SK-N-SH (cell line): ENCODE results near the gene PRPH. TPM values are rescaled to one million over a fixed set of nuclear protein-coding genes. Genes with fewer than 3 reads are reported as not detected.
A peak's percentile ranks its signal among the peaks of the same experiment; 100 is the strongest.

ENCODE experiments used
- CTCF ChIA-PET: fragments of 300-600, 350-600 bp; formaldehyde crosslinking; extraction: SDS; loops from one replicate; lab custom pipeline; 2021; lab: Yijun Ruan, JAX
- POLR2A ChIA-PET: fragments of 350-600 bp; sonication (Branson Sonifier 250); formaldehyde crosslinking; extraction: SDS; loops from one replicate; lab custom pipeline; 2020; ENCODE audit warnings: antibody characterized with exemption, inconsistent platforms; lab: Yijun Ruan, JAX
- DNase-seq: peaks from one replicate; pipeline ENCODE4 v3.0.0; 2012
- H2AFZ ChIP-seq: fragments of 200-600 bp; sonication (generic); 2 replicates; pipeline ENCODE4 v1.8.1; 2016; ENCODE audit warnings: antibody characterized with exemption, mild to moderate bottlenecking, low read depth
- H3F3A ChIP-seq: fragments of 200-600 bp; sonication (generic); replicated peaks from 2 replicates; pipeline ENCODE3; 2016; ENCODE audit warnings: antibody characterized with exemption, mild to moderate bottlenecking; ENCODE audit not compliant: insufficient read depth
- H3K27ac ChIP-seq, 2 experiments: fragments of 200-500 bp in 1 of 2; fragments of 200-600 bp in 1 of 2; sonication (Bioruptor generic) in 1 of 2; sonication (generic), shearing (Covaris generic) in 1 of 2; 2 replicates each; pipeline versions ENCODE4 v1.5.1 to v1.6.1; 2014 to 2016; ENCODE audit warnings: low read depth in 2 of 2, inconsistent platforms in 1 of 2, low read length in 1 of 2, mild to moderate bottlenecking in 1 of 2, mixed read lengths in 1 of 2
- H3K27me3 ChIP-seq: fragments of 200-600 bp; sonication (generic), shearing (Covaris generic); 2 replicates; pipeline ENCODE4 v1.6.1; 2016; ENCODE audit warnings: mixed run types; ENCODE audit not compliant: insufficient read depth
- H3K36me3 ChIP-seq, 2 experiments: fragments of 200-500 bp in 1 of 2; fragments of 200-600 bp in 1 of 2; sonication (Bioruptor generic) in 1 of 2; sonication (generic) in 1 of 2; replicated peaks in 1 of 2; 2 replicates each; pipeline versions ENCODE3 to v1.5.1; 2014 to 2016; ENCODE audit warnings: low read length in 1 of 2, mild to moderate bottlenecking in 1 of 2; ENCODE audit not compliant: insufficient read depth in 2 of 2, control insufficient read depth in 1 of 2
- H3K4me1 ChIP-seq, 2 experiments: fragments of 200-500 bp in 1 of 2; fragments of 200-600 bp in 1 of 2; sonication (Bioruptor generic) in 1 of 2; sonication (generic), shearing (Covaris generic) in 1 of 2; 2 replicates each; pipeline versions ENCODE4 v1.5.1 to v1.6.1; 2014 to 2016; ENCODE audit warnings: low read depth in 1 of 2, low read length in 1 of 2, mixed run types in 1 of 2; ENCODE audit not compliant: insufficient read depth in 2 of 2, control insufficient read depth in 1 of 2
- H3K4me2 ChIP-seq: fragments of 200-600 bp; sonication (generic), shearing (Covaris generic); 2 replicates; pipeline ENCODE4 v1.6.1; 2017; ENCODE audit warnings: mixed run types
- H3K4me3 ChIP-seq, 2 experiments: fragments of 200-500 bp in 1 of 2; fragments of 200-600 bp in 1 of 2; sonication (Bioruptor generic) in 1 of 2; sonication (generic), shearing (Covaris generic) in 1 of 2; 2 replicates each; pipeline versions ENCODE4 v1.5.1 to v1.8.1; 2014 to 2016; ENCODE audit warnings: low read depth in 2 of 2, inconsistent platforms in 1 of 2, low read length in 1 of 2, mild to moderate bottlenecking in 1 of 2, mixed read lengths in 1 of 2, moderate library complexity in 1 of 2
- H3K79me2 ChIP-seq: fragments of 200-600 bp; sonication (generic); 2 replicates; pipeline ENCODE4 v1.8.1; 2017; ENCODE audit warnings: mild to moderate bottlenecking; ENCODE audit not compliant: insufficient read depth
- H3K9ac ChIP-seq: fragments of 200-600 bp; sonication (generic); 2 replicates; pipeline ENCODE4 v1.6.1; 2017; ENCODE audit warnings: mixed run types
- H3K9me2 ChIP-seq: fragments of 200-600 bp; sonication (generic); 2 replicates; pipeline ENCODE4 v1.6.1; 2017; ENCODE audit warnings: mixed run types
- H3K9me3 ChIP-seq: fragments of 200-600 bp; sonication (generic); 2 replicates; pipeline ENCODE4 v1.6.1; 2017; ENCODE audit warnings: mixed run types, mild to moderate bottlenecking, moderate library complexity
- H4K20me1 ChIP-seq: fragments of 200-600 bp; sonication (generic); 2 replicates; pipeline ENCODE4 v1.6.1; 2017; ENCODE audit warnings: mild to moderate bottlenecking, mixed run types; ENCODE audit not compliant: insufficient read depth
- ELF1 ChIP-seq: IDR thresholded peaks from 2 replicates; pipeline ENCODE4 v1.4.0; 2012
- EP300 ChIP-seq, 2 experiments: IDR thresholded peaks; 2 replicates each; pipeline versions ENCODE4 v1.4.0 to v1.6.1; 2012; ENCODE audit warnings: borderline replicate concordance in 1 of 2, low read depth in 1 of 2, low read length in 1 of 2
- FOSL2 ChIP-seq: IDR thresholded peaks from 2 replicates; pipeline ENCODE4 v1.4.0; 2012; ENCODE audit warnings: low read depth, mild to moderate bottlenecking, moderate library complexity, borderline replicate concordance
- FOXJ3 ChIP-seq: sonication (generic); formaldehyde crosslinking; IDR thresholded peaks from 2 replicates; pipeline ENCODE4 v1.5.1; 2020; ENCODE audit warnings: mild to moderate bottlenecking, missing genetic modification reagents
- FOXM1 ChIP-seq: IDR thresholded peaks from 2 replicates; pipeline ENCODE4 v1.4.0; 2012; ENCODE audit warnings: low read depth, mild to moderate bottlenecking
- GATA2 ChIP-seq: sonication (generic); formaldehyde crosslinking; IDR thresholded peaks from 2 replicates; pipeline ENCODE4 v1.5.0; 2020; ENCODE audit warnings: mild to moderate bottlenecking, missing genetic modification reagents
- JUND ChIP-seq: IDR thresholded peaks from 2 replicates; pipeline ENCODE4 v1.4.0; 2012
- MXI1 ChIP-seq: IDR thresholded peaks from 2 replicates; pipeline ENCODE4 v1.6.1; 2012; ENCODE audit warnings: mild to moderate bottlenecking, low read depth, low read length, improper control_type of control experiment
- RCOR1 ChIP-seq: fragments of 150-350 bp; IDR thresholded peaks from 2 replicates; pipeline ENCODE4 v1.6.1; 2017; ENCODE audit warnings: antibody characterized with exemption, low read length
- RFX5 ChIP-seq: IDR thresholded peaks from 2 replicates; pipeline ENCODE4 v1.6.1; 2012; ENCODE audit warnings: mild to moderate bottlenecking, improper control_type of control experiment, low read length
- SIN3A ChIP-seq: IDR thresholded peaks from 2 replicates; pipeline ENCODE4 v1.6.1; 2012; ENCODE audit warnings: low read depth, mild to moderate bottlenecking, low read length, moderate library complexity, borderline replicate concordance
- TAF1 ChIP-seq: IDR thresholded peaks from 2 replicates; pipeline ENCODE4 v1.6.1; 2012; ENCODE audit warnings: low read depth, mild to moderate bottlenecking, low read length, moderate library complexity, borderline replicate concordance
- YY1 ChIP-seq: IDR thresholded peaks from 2 replicates; pipeline ENCODE4 v1.4.0; 2012; ENCODE audit warnings: low read depth, mild to moderate bottlenecking
- WGBS: methylation state at CpG from one replicate; pipeline ENCODE4 v1.1.6; 2017; ENCODE audit warnings: low lambda C conversion rate; 5-methylcytosine and 5-hydroxymethylcytosine counted together
- polyA plus RNA-seq, 3 experiments: library from polyadenylated mRNA; depleted of rRNA; stranded (reverse); fragments of >200 nt; gene quantifications; 2 replicates each; pipeline ENCODE4 v1.2.3, GENCODE V29; 2012
- TF ChIP-seq, protein P1 (sequence below): IDR thresholded peaks from 2 replicates; pipeline ENCODE4; 2012
- TF ChIP-seq, protein P2 (sequence below): IDR thresholded peaks from 2 replicates; pipeline ENCODE4 v1.4.0; 2012; ENCODE audit warnings: low read depth
- TF ChIP-seq, protein P3 (sequence below): fragments of 150-350 bp; IDR thresholded peaks from 2 replicates; pipeline ENCODE4 v1.6.1; 2017; ENCODE audit warnings: antibody characterized with exemption, low read length, low read depth, borderline replicate concordance
- TF ChIP-seq, protein P4 (sequence below): fragments of 200-600 bp; sonication (generic); IDR thresholded peaks from 2 replicates; pipeline ENCODE4 v1.6.1; 2017; ENCODE audit warnings: antibody characterized with exemption, mild to moderate bottlenecking, moderate library complexity

The PRPH gene
- polyA plus RNA-seq, 1 of the 3 experiments (the other 2 are of a cell fraction), result 1.9 TPM

DNA sequence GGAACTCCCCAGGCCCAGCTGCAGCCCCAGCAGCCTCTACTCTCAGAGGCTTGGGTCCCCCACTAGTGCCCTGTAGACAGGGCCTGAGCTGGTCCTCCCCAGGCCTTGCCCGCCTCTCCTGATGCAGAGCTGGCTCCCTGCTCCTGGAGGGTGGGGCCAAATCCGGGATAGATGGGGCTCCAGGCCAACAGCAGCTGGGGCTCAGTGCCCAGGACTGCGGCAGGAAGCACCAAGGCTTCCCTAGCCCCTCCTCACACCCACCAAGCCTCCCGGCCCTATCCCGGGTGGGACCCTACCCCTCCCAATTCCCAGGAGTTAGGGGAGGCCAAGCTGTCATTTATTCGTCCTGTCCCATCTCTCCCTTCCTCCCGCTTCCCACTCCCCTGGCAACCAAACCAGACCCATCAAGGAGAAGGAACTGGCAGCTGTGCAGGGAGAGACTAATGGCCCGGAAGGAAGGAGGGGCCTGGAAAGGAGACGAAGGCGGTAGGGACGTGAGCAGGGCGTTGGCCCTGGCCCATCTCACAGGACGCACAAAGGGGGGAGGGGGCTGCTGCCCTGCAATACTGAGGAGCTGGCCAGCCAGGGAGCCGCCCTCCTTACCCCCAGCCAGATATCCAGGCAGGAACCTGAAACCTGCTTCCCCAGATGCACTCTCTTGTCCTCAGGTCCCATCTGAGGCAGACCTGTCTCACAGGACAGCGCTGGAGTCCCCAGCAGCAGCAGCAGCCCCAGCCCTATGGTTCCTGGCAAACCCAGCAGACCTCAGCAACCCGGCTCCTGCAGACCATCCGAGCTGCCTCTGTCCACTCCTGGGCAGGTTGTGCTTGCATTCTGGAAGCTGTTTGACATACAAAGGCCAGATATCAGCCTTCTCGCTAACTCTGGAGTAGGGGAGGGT lies 1.6 kb upstream of the PRPH start:
- Histone ChIP-seq H4K20me1 (no peaks in the 10 kb centered on the region), H3K4me1 (peaks cover 7 to 29% of the 10 kb centered on the region in 2 experiments; a peak in 3 of 4 replicates), H3K9me3 (no peaks in the 10 kb centered on the region), H2AFZ (peak overlapping the region; percentile 63; the same call in 1 of the 2 replicates), H3K9me2 (no peaks in the 10 kb centered on the region), H3K4me2 (peak overlapping the region; percentile 59; the same call in 1 of the 2 replicates), H3K27me3 (no peaks in the 10 kb centered on the region), H3K4me3 (no peak overlapping the region), H3K79me2 (no peaks in the 10 kb centered on the region), H3K9ac (0 out of 2 replicates have a peak overlapping the region, but pooled peaks have one; percentile 25), H3K36me3 (no peaks in the 10 kb centered on the region), H3F3A (no peaks in the 10 kb centered on the region), H3K27ac (peak overlapping the region in 1 of 2 experiments; percentile 71; a peak in 3 of 4 replicates)
- WGBS, result 61% methylated on average over 12 of the region's 18 CpGs
- DNase-seq, result peak; percentile 73
- ChIA-PET CTCF (interaction anchor here (0.8 to 29.6 kb wide), 12 partner anchors 10 to 287 kb away, joined by 3 to 658 read pairs (median 7); partner anchors contain the start of genes C1QL4 and DNAJC22), POLR2A (interaction anchor here (0.6 to 3.6 kb wide), 8 partner anchors 11 to 74 kb away, joined by 3 to 34 read pairs (median 6); partner anchors contain the start of genes SPATS2 and TROAP)
- no peak for TF ChIP-seq RFX5
- TF ChIP-seq, protein P1, sequence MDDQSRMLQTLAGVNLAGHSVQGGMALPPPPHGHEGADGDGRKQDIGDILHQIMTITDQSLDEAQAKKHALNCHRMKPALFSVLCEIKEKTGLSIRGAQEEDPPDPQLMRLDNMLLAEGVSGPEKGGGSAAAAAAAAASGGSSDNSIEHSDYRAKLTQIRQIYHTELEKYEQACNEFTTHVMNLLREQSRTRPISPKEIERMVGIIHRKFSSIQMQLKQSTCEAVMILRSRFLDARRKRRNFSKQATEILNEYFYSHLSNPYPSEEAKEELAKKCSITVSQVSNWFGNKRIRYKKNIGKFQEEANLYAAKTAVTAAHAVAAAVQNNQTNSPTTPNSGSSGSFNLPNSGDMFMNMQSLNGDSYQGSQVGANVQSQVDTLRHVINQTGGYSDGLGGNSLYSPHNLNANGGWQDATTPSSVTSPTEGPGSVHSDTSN, result peak; percentile 61

DNA sequence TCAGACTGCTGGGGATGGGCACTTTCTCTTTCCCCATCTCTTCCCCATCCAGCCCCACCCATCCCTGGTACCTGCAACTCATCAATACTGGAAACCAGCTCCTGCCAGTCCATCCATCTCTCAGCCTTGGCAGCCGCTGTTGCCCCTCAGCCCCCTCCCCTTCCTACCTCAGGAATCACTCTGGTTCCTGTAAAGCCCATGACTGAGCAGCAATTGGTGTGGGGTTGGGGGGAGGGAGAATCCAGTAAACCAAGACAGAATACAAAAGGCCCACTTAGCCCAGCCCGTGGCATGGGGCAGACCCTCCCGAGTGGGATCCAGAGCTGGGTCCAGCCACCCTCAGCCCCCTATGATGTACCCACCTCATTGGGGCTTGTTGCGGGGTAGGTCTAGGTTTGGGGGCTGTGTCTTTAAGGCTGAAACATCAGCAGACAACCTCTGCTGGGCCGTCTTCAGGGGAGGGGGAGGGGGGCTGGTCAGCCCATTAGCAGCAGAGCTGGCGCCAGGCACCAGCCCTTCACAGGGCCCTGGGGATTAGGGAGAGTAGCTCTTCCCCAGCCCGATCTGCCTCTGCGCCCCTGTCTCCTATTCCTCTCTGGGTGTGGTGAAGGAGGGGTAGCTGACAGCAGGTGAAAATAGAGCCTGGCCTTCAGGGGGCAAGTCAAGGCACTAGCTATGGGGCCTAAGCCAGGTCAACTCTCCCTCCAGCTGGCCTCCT lies 702 bp upstream of the PRPH start:
- no peaks in the 10 kb centered on the region for H3K9me2 ChIP-seq
- no peak overlapping the region for H3K4me2 ChIP-seq
- H3K79me2 ChIP-seq, result no peaks in the 10 kb centered on the region
- H3F3A ChIP-seq, result no peaks in the 10 kb centered on the region
- no peaks in the 10 kb centered on the region for H3K27me3 ChIP-seq
- no peak overlapping the region for H3K4me3 ChIP-seq
- H3K4me1 ChIP-seq, result peaks cover 7 to 29% of the 10 kb centered on the region in 2 experiments; a peak in 3 of 4 replicates
- H3K9ac ChIP-seq, result no peak overlapping the region
- 0 out of 2 replicates have a peak overlapping the region, but pooled peaks have one; percentile 63 for H2AFZ ChIP-seq
- CTCF ChIA-PET, result interaction anchor here (0.7 to 29.6 kb wide), 10 partner anchors 9 to 286 kb away, joined by 3 to 658 read pairs (median 4); partner anchors contain the start of genes C1QL4 and DNAJC22
- DNase-seq, result peak; percentile 61
- no peaks in the 10 kb centered on the region for H4K20me1 ChIP-seq
- POLR2A ChIA-PET, result interaction anchor here (1.1 to 3.6 kb wide), 5 partner anchors 10 to 163 kb away, joined by 3 to 34 read pairs (median 7); partner anchors contain the start of genes SPATS2, TROAP and TUBA1B
- H3K9me3 ChIP-seq, result no peaks in the 10 kb centered on the region
- H3K36me3 ChIP-seq, result no peaks in the 10 kb centered on the region
- H3K27ac ChIP-seq, result peak overlapping the region in 1 of 2 experiments; percentile 71; a peak in 1 of 4 replicates
- WGBS, result 65% methylated on average over 5 of the region's 8 CpGs
- TF ChIP-seq GATA2 (CRISPR knock-in tag) (no peak), TAF1 (no peak), RFX5 (no peak), YY1 (no peak), FOSL2 (no peak), EP300 (IDR thresholded peaks at IDR 0.05; ENCODE audit: borderline replicate concordance in 1 of 2, low read depth in 1 of 2, low read length in 1 of 2) (no peak), JUND (no peak), ELF1 (no peak), SIN3A (no peak), FOXM1 (no peak), RCOR1 (no peak), FOXJ3 (CRISPR knock-in tag) (no peak), MXI1 (no peak)
- TF ChIP-seq, protein P2, sequence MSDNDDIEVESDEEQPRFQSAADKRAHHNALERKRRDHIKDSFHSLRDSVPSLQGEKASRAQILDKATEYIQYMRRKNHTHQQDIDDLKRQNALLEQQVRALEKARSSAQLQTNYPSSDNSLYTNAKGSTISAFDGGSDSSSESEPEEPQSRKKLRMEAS, result no peak
- TF ChIP-seq, protein P3, sequence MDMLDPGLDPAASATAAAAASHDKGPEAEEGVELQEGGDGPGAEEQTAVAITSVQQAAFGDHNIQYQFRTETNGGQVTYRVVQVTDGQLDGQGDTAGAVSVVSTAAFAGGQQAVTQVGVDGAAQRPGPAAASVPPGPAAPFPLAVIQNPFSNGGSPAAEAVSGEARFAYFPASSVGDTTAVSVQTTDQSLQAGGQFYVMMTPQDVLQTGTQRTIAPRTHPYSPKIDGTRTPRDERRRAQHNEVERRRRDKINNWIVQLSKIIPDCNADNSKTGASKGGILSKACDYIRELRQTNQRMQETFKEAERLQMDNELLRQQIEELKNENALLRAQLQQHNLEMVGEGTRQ, result no peak
- TF ChIP-seq, protein P4, sequence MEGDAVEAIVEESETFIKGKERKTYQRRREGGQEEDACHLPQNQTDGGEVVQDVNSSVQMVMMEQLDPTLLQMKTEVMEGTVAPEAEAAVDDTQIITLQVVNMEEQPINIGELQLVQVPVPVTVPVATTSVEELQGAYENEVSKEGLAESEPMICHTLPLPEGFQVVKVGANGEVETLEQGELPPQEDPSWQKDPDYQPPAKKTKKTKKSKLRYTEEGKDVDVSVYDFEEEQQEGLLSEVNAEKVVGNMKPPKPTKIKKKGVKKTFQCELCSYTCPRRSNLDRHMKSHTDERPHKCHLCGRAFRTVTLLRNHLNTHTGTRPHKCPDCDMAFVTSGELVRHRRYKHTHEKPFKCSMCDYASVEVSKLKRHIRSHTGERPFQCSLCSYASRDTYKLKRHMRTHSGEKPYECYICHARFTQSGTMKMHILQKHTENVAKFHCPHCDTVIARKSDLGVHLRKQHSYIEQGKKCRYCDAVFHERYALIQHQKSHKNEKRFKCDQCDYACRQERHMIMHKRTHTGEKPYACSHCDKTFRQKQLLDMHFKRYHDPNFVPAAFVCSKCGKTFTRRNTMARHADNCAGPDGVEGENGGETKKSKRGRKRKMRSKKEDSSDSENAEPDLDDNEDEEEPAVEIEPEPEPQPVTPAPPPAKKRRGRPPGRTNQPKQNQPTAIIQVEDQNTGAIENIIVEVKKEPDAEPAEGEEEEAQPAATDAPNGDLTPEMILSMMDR, result no peak
- TF ChIP-seq, protein P1, result no peak
